Stimulated activated CD8-positive, alpha-beta memory T cell treated with anti-CD3 and anti-CD28 coated beads, Interleukin-4, amount 100 ng/mL, for 24 hours (primary cell): ENCODE data around the gene TMEM115.
A peak's percentile ranks its signal among the peaks of the same experiment; 100 is the strongest.

Experiments
- DNase-seq: peaks from one replicate; pipeline ENCODE4 v3.0.0-alpha.2; 2020; ENCODE audit warnings: low read depth

Gene TMEM115

GRCh38 chr3:50353245-50354004 lies 5.9 kb downstream of the TMEM115 start:
- no peak for DNase-seq

- DNase-seq, result no peak
Measured at GRCh38 chr3:50352781-50353180, 6.5 kb downstream of the TMEM115 start.

GRCh38 chr3:50351323-50351697 lies 8.0 kb downstream of the TMEM115 start:
- no peak for DNase-seq

- peak; percentile 100 for DNase-seq
Measured at GRCh38 chr3:50350527-50351322, 8.6 kb downstream of the TMEM115 start, which contains the start of the genes CYB561D2 and NPRL2. CYB561D2 (plus strand) TSS chr3:50350862; CDS start chr3:50351434, 572 bp downstream. NPRL2 (minus strand) TSS chr3:50350775; CDS start chr3:50350652, 123 bp downstream.

GRCh38 chr3:50350213-50350526 lies 9.2 kb downstream of the TMEM115 start:
- DNase-seq, result no peak

- DNase-seq, result peak; percentile 52
Measured at GRCh38 chr3:50347187-50347813, 12.0 kb downstream of the TMEM115 start.

- peak; percentile 68 for DNase-seq
Measured at GRCh38 chr3:50345586-50346234, 13.6 kb downstream of the TMEM115 start, which contains the start of gene ZMYND10. ZMYND10 (minus strand) TSS chr3:50345732; CDS start chr3:50345579, 153 bp downstream.

GRCh38 chr3:50345008-50345407 lies 14.3 kb downstream of the TMEM115 start:
- no peak for DNase-seq

GRCh38 chr3:50342813-50343633 lies 16.3 kb downstream of the TMEM115 start:
- no peak for DNase-seq

GRCh38 chr3:50341996-50342650 lies 17.2 kb downstream of the TMEM115 start:
- no peak for DNase-seq

GRCh38 chr3:50341537-50341936 lies 17.8 kb downstream of the TMEM115 start:
- DNase-seq, result no peak

GRCh38 chr3:50340448-50341329 lies 18.6 kb downstream of the TMEM115 start, which contains the start of gene RASSF1:
RASSF1 (minus strand) TSS chr3:50340836; CDS start chr3:50340805, 31 bp downstream.
- DNase-seq, result peak; percentile 64

- no peak for DNase-seq
Measured at GRCh38 chr3:50340147-50340447, 19.2 kb downstream of the TMEM115 start.

- DNase-seq, result no peak
Measured at GRCh38 chr3:50339485-50340146, 19.7 kb downstream of the TMEM115 start.

GRCh38 chr3:50338965-50339364 lies 20.4 kb downstream of the TMEM115 start:
- no peak for DNase-seq

- peak; percentile 96 for DNase-seq
Measured at GRCh38 chr3:50337175-50337861, 22.0 kb downstream of the TMEM115 start.

GRCh38 chr3:50336452-50337174 lies 22.7 kb downstream of the TMEM115 start:
- DNase-seq, result no peak
